ENCODE measurements around the gene CD200R1L.
"Not testable (repeated sequence)": the region's sequence is repeated elsewhere in the genome, so short reads cannot be mapped to it uniquely, and the experiment has no call there.

Gene CD200R1L

DNA sequence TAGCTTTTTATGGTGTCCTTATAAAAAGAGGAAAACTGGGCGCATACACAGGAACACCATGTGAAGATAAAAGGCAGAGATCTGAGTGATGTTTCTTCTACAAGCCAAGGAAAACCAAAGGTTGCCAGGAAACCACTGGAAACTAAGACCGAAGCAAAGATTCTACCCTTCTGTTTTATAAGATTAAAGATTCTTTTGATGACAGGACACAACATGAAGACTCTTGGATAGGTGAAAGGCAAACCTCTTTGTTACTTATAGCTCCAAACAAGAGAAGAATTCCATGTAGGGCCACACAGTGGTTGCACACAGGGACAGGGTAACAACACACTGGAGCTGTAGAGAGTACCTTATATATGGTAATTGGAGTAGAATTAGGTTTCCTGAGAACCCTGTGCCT, at the start of gene CD200R1L:
TSS of gene CD200R1L (minus strand) at position 101 of the 400 bp plus-strand sequence. CDS start 17,497 bp downstream, outside the sequence.
- DNase-seq, result no peak

GRCh38 chr3:112894258-112894657, 47.6 kb upstream of the CD200R1L start:
- DNase-seq, result no peak

GRCh38 chr3:112889357-112889756, 42.7 kb upstream of the CD200R1L start:
- no peak for DNase-seq

DNA sequence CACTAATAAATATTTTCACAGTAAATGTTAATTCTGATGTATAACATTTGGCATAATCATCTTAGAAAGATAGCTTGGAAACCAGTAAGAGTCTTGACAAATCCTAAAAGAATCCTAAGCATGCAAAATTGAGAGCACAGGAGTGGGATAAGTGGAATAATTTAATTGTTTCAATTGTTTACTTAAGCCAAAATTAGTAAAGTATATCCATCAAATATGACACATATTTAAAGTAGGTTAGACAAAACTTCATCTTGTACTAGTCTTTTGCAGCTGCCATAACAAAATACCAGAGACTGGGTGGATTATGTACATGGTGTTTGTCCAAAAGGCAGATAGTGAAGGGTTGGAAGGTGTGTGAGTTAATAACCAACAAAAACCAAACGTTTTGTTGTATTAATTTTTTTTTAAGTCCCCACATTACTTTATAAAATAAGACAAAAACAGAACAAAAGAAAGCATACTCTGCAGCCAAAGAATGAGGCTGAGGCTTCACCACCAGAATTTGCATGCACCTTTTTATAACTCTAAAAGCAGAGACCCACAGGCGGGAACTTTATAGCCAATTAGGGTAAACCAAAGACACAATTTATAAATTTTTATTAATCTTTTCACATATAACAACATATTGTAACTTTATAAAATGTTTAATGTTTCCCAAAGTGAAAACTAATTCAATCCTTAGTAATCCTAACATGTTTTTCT, 41.9 kb upstream of the CD200R1L start:
- DNase-seq, result no peak

DNA sequence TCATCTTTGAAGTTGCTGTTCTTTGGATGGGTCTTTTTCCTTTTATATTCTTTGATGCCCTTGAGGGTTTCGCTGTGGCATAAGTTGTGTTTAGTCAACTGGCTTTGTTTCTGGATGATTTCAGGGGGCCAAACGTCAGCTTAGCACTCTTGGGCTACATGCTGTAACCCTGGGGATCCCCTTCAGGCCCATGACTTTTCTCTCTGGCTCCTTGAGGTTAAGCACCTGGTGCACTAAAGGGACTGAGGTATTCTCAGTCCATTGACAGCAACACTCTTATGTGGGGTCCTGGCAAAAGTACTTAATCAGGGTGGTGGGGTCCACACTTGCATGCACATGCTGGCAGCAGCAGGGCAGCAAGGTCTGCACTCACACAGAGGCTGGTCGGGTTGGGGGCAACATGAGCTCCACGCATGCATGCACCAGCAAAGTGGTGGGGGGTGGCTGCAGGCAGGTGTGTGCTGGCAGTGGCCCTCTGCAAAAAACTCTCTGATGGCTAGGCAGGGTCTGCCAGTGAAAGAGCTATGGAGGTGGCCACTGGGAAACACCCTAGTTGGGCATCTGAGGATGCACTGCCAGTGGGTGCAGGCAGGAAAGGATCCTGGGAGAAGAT, 38.1 kb upstream of the CD200R1L start:
- no peak for DNase-seq

DNA sequence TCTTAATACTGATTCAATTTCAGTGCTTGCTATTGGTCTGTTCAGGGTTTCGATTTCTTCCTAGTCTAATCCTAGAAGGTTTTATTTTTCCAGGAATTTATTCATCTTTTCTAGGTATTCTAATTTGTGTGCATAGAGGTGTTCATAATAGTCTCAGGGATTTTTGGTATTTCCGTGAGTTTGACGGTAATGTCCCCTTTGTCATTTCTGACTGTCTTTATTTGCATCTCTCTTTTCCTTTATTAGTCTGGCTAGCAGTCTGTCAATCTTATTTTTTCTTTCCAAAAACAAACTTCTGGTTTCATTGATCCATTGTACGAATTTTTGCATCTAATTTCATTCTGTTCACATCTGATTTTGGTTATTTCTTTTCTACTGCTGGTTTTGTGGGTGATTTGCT, 35.2 kb upstream of the CD200R1L start:
- no peak for DNase-seq

- no peak for DNase-seq
Measured at GRCh38 chr3:112875561-112875960, 28.9 kb upstream of the CD200R1L start.

DNA sequence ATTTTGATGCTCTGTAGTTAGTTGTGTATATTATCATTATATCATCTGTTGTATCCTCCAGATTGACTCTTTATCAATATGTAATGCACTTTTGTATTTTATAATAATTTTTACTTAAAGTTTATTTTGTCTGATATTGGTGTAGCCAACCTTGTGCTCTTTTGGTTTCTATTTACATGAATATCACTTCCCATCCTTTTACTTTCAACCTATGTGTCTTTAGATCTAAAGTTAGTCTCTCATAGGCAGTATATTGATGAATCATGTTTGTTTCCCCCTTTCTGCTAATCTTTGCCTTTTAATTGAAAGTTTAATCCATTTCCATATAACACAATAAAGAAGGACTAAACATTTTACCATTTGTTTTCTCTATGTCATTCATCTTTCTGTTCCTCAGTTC, 28.1 kb upstream of the CD200R1L start:
- DNase-seq, result no peak

DNA sequence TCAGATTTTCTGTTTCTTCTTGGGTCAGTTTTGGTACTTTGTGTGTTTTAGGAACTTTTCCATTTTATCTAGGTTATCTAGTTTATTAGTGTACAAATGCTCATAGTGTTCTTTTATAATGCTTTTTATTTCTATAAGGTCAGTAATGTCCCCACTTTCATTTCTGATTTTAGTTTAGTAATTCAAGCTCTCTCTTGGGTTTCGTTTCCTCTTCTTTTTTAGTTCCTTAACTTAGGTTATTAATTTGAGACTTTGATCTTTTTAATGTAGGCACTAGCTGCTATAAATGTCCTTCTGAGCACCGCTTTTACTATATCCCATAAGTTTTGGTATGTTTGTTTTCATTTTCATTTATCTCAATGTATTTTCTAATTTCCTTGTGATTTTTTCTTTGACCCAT, 27.0 kb upstream of the CD200R1L start:
- DNase-seq, result no peak

GRCh38 chr3:112871735-112872134, 25.1 kb upstream of the CD200R1L start:
- DNase-seq, result no peak

DNA sequence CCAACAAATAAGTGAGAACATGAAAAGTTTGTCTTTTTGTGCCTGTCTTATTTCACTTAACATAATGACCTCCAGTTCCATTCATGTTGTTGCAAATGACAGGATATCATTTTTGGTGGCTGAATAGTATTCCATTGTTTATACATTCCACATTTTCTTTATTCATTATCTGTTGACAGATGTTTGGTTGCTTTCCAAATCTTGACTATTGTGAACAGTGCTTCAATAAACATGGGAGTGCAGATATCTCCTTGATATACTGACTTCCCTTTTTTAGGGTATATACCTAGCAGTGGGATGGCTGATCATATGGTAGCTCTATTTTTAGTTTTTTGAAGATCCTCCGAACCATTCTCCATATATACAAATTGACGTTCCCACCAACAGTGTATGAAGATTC, 19.1 kb upstream of the CD200R1L start:
- DNase-seq, result no peak

GRCh38 chr3:112860898-112861297, 14.2 kb upstream of the CD200R1L start:
- no peak for DNase-seq

DNA sequence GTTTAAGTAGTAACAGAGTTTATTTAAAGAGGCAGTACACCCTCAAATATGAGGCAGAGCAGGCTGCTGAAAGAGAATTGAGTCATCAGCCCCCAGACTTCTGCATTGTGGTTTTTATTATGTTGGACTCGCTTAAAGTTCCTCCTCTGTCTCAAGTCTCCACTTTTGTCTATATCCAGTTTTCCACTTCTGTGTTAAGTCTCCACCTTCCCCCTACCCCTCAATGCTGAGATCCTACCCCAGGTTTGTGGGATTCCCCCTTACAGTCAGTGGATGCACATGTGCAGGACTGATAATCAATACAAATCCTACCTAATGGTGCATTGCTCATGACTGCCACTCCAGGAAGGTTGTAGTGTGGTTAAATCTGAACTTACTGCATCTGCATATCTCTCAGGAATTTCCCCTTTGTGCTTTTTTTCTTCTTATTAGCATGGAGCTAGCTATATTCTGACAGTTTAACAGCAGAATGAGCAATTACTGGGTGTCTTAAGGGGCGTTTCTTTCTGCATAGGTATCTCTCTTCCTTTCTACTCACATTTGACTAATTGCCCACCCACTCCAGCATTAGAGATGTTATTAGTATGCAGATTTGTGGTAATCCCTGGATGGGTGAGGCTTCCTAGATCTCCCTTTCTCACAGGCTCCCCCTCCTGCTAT, 11.9 kb upstream of the CD200R1L start:
- DNase-seq, result no peak

DNA sequence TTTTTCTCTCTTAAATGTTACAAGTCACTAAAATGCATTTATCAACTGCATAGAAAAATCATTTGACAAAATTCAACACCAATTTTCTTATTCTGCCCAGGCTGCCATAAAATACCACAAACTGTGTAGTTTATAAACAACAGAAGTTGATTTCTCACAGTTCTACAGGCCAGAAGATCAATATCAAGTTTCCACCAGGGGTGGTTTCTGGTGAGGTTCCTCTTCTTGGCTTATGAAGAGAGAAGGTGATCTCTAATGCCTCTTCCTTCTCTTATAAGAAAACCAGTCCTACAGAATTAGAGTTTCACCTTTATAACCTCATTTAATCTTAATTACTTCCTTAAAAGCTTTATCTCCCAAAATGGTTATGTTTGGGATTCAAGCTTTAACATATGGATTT, 10.9 kb upstream of the CD200R1L start:
- no peak for DNase-seq

DNA sequence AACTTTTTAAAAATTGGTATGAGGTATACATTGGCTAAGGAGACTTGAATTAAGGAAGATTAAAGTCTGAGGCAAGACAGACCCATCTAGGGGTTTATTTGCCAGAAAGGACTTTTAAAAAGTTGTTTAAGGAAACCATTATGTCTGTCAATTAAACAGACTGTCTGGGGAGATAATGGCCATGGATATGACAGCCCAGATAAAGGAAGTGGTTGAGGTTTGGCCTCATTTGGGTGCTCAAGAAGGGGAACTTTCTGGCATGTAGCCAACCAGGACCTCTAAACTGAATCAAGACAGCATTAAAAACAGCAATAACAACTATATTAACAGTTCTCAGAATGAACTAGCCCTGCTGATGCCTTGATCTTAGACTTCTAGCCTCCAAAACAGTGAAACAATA, 9.9 kb upstream of the CD200R1L start:
- DNase-seq, result no peak

DNA sequence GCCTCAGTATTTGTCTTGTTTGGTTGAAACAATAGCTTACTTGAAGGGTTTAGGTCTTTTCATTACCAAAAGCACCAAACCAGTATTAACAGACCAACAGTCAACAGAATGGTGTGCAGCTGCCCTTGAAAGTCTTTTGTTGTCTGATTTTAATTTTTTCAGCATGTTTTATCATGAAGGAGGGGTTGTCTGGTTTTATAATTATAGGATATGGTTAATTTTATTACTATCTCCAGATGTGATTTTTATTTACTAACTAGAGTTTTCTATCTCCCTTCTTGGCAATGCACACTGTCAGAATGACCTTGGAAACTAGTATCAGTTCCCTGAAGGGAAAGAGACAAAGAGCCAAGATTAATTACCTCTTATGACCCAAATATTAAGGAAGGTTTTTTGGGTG, 9.2 kb upstream of the CD200R1L start:
- no peak for DNase-seq

DNA sequence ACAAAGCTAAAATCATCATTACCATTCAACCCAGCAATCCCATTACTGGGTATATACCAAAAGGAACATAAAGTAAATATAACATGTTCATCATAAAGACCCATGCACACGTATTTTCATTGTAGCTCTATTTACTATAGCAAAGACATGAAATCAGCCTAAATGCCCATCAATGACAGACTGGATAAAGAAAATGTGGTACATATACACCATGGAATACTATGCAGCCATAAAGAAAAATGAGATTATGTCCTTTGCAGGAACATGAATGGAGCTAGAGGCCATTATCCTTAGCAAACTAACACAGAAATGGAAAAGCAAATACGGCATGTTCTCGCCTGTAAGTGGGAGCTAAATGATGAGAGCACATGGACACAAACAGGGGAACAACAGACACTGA, 8.4 kb upstream of the CD200R1L start:
- not testable (repeated sequence) for DNase-seq

DNA sequence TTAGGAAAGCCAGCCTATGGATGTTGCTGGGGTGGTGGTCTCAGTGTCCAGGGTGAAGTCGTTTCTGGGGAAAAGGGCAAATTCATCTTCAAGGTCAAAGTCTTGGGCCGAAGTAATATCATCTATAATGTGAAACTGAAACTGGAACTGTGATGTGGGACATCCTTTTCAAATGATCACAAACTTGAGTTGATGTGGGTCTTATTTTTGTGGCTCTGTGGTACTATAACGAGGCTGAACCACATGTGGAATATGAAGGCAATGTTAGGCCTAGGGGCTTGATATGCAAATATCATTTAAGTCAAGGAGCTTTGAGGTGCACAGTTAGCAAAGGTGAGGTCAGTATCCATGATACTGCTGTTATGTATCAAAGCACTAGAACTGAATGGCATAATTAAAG, 1.5 kb upstream of the CD200R1L start:
- DNase-seq, result no peak

DNA sequence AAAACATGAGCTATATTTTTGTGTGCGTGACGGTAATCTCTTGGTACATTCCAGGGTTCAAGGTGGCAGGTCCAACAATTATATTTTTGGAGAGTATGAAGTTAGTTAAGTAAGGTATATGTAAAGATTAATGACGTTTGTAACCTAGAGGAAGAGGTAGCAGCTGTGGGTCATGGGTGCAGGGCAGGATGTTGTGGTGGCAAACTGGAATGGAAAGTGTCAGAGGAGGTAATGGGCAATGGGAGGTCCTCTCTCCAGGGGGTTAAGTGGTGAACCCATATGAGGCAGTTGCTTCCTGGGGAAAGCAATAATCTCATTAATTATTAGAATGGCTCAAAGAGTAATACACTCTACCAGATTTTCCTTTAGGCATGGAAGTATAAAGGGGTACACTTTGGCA, 1.0 kb upstream of the CD200R1L start:
- no peak for DNase-seq

DNA sequence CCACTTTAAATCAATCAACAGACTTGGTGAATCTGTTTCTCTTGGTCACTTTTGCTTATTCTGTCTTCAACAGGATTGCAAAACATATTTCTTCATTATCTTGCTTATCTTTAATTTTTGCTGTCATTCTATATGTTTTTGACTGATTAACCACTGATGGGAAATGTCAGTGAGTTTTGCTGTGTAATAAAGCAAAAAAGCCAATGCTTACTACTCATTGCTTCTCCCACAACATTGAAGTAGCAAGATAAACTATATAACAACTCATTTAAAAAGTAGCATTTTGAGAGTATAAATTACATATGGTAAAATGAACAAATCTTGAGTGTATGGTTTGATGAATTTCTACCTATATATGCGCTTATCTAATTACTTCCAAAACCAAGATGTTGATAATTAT, 892 bp downstream of the CD200R1L start:
- no peak for DNase-seq

DNA sequence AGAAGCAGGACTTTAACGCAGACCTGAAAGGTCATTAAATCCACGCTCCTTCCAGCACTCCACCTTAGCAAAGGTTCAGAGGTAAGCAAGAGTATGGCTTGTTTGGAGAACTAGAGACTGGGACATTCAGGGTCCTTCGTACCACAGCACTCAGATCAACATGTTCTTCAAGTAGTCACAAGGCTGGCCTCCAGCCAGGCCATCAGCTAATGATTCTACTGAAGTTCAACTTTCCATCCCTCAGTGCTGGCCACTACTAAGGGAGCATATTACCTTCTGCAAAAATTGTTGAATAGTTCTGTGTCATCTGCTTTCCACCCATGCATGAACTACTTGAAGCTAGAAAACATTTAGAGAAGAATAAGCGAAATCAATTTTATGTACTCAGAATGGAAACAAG, 17.6 kb downstream of the CD200R1L start:
- no peak for DNase-seq

GRCh38 chr3:112822064-112823055, 24.3 kb downstream of the CD200R1L start:
- no peak for DNase-seq

DNA sequence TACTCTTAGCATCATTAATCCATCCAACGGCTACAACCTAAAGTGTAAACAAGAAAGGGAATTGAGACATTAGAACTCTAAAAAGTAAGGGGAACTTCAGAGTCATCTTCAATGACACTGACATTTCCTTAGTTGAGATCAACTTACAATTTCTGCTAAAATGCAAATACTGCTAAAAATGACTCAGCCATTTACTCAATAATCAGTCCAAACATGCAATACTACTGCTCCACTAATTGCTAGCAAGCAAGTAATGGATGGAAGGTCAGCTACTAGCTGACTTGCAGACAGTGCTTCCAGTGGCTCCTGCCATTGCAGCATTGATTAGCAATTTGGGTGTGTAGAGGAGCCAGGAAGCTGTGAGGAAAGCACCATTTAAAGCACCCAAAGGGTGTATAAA, 28.4 kb downstream of the CD200R1L start:
- no peak for DNase-seq

All from NCI-H1105 (cell line).